Body of pancreas (tissue), 4 donors: Measurements from ENCODE around the gene GPR142.

Experiments used
- POLR2A ChIP-seq, 3 donors: fragments of 450-650 bp; IDR thresholded peaks; one replicate each; pipeline ENCODE4 v1.6.1; 2016; ENCODE audit warnings: antibody characterized with exemption in 3 of 3, mild to moderate bottlenecking in 2 of 3
- TF ChIP-seq, protein P1 (sequence below), 7 experiments: fragments of 450-650 bp in 4 of 7; fragments of 200-600 bp in 3 of 7; sonication (generic) in 3 of 7; IDR thresholded peaks; one replicate each; pipeline ENCODE4 v1.5.1; 2016 to 2019; ENCODE audit warnings: antibody characterized with exemption in 7 of 7

DNA sequence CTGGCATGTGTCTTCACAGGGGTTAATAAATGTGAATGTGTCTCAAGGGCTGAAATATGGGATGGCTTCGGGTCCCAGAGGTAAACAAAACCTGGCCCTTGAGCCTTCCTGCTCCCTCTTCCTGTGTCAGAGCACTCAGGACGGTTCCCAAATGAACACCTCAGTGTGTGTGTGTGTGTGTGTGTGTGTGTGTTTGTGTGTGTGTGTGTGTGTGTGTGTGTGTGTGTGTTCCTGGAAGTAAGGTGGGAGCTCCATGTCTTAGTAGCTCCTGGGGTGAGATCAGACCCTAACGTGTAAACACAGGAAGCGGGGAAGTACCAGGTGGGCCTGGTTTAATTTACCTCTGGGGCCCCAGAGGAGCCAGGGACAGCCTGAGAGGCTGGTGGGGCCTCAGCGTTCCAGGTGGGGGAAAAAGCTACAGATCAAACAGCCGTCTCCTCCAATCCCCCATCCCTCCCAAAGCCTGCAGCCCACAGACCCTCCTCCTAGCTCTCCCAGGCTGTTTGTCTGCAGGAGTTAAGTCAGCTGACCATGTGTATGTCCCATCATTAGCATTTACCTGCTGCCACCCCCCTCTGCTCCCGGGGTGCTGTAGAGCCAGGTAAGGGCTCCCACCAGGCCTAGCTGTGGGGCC, 35.2 kb upstream of the GPR142 start:
- TF ChIP-seq, protein P1, sequence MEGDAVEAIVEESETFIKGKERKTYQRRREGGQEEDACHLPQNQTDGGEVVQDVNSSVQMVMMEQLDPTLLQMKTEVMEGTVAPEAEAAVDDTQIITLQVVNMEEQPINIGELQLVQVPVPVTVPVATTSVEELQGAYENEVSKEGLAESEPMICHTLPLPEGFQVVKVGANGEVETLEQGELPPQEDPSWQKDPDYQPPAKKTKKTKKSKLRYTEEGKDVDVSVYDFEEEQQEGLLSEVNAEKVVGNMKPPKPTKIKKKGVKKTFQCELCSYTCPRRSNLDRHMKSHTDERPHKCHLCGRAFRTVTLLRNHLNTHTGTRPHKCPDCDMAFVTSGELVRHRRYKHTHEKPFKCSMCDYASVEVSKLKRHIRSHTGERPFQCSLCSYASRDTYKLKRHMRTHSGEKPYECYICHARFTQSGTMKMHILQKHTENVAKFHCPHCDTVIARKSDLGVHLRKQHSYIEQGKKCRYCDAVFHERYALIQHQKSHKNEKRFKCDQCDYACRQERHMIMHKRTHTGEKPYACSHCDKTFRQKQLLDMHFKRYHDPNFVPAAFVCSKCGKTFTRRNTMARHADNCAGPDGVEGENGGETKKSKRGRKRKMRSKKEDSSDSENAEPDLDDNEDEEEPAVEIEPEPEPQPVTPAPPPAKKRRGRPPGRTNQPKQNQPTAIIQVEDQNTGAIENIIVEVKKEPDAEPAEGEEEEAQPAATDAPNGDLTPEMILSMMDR (IDR thresholded peaks at IDR 0.05), result no peak
- no peak for TF ChIP-seq POLR2A (IDR thresholded peaks at IDR 0.05)
